ENCODE data around the gene GHSR. TPM values are rescaled to one million over a fixed set of nuclear protein-coding genes. Genes with fewer than 3 reads are reported as not detected.

The GHSR gene
- total RNA-seq, 1 experiment from 2014 or later: not detected

Other genes with a start within 250 kb of the GHSR start
- gene TNFSF10, start 75.0 kb upstream of the GHSR start, total RNA-seq (2021; ENCODE audit: unreplicated experiment): 0.20 TPM